CD4-positive, alpha-beta T cell treated with Interleukin-2 at 100 ng/mL for 4 hours (primary cell): Measurements from ENCODE around the gene MAPK10.
"Not testable (repeated sequence)": the region's sequence is repeated elsewhere in the genome, so short reads cannot be mapped to it uniquely, and the experiment has no call there.

ENCODE experiments used
- DNase-seq: peaks from one replicate; pipeline ENCODE4 v3.0.0-alpha.2; 2020; ENCODE audit warnings: low spot score

The MAPK10 gene

GRCh38 chr4:86033171-86033570 is 326.7 kb downstream of the MAPK10 start:
- DNase-seq: no peak

GRCh38 chr4:86032476-86033022 is 327.3 kb downstream of the MAPK10 start:
- no peak for DNase-seq

DNA sequence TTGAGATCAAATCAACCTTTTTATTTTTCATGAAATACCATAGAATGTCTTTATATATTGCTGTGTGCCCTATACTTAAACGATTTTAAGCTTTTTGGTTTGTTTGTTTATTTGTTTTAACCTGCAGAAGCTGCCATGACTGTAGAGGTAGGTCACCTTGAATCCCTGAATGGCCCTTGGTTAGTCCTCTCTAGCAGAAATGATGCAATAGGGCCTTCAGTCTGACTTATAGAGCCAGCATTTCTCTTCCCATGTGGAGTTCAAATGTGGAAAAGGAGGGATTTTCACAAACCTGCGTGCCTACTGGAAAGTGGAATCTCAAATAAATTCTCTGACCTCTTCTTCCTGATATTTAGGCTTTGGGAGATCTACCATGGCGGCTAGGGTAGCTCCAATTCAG is 327.9 kb downstream of the MAPK10 start:
- DNase-seq: no peak

- no peak for DNase-seq
Observed at GRCh38 chr4:86026720-86027119, 333.1 kb downstream of the MAPK10 start.

GRCh38 chr4:86021671-86022070 is 338.2 kb downstream of the MAPK10 start:
- not testable (repeated sequence) for DNase-seq

- DNase-seq: no peak
Observed at GRCh38 chr4:86019906-86020305, 339.9 kb downstream of the MAPK10 start.

DNA sequence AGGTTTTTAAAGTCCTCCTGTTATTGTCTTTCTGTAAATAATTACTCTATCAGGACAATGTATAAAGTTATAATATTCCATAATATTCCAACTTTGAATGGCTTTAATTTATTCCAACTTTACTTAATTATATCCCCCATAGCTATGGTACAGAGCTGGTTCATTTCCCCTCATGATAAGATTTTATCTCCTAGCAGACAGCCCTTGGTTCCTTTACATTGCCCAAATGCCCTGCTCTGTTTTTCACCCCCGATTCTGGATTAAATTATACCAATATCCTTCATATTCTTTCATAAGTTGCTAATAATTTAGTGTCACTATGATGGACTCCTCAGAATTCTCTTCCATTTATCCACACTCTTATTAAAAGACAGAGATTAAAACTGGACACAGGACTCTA is 340.5 kb downstream of the MAPK10 start:
- no peak for DNase-seq

DNA sequence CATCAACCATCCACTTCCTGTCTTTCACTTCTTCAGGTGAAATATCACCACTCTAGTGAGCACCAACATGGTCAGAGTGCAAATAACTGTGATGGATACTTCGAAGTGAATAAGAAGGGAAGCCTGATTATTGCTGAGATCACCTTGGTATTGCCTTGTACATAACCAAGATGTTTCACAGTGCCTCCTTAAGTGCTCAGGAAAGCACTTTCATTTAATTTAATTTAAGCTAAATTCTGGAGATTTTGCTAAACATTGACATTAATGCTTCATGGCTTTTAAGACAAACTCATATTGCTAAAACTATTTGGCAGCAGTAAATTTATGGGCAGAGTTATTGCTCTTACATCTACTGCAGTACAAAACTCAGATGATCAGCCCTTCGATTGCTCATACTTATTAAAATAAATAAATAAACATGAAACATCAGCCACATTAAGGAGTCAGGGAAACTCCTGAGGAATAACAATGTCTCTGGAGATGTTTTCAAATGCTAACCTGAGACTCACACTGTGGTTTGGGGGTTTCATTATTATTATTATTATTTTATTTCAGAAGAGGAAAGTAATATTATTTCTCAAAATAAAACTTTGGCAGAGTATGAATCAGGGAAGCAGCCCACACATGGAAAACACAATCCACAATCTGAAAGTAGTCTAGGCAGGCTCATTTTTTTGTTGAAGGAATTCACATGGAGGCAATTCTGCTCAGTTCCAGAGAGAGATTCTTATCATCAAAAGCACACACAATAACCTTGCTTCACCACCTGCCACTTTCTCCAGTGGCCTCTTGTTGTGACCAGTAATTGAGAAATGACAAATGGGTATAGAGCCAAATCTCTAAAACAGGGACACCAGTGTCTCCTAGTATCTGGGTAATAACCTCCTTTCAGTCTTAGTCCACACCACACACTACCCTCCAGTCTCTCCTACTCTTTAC is 344.2 kb downstream of the MAPK10 start:
- DNase-seq: no peak

- no peak for DNase-seq
Observed at GRCh38 chr4:86014599-86014998, 345.3 kb downstream of the MAPK10 start.

- no peak for DNase-seq
Observed at GRCh38 chr4:86013621-86014020, 346.2 kb downstream of the MAPK10 start.

- no peak for DNase-seq
Observed at GRCh38 chr4:86011117-86011516, 348.7 kb downstream of the MAPK10 start.

DNA sequence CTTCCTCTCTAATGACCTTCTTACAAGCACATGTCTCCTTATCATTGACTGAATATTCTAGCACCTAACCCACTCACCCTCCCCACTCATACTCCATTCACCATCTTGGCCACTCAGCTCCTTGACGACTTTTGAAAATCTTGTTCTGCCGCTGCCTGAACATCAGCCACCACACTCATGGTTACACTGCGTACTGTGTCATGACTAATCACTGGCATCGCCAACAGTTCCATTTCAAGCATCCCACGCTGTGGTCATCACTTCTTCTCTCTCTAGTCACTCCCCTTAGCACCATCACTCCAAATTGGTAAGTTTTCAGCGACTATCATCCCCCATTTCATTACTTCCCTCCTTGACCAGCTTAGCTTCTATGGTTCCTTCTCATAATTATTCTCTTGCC is 352.8 kb downstream of the MAPK10 start:
- DNase-seq: no peak

- DNase-seq: no peak
Observed at GRCh38 chr4:86006057-86006456, 353.8 kb downstream of the MAPK10 start.

DNA sequence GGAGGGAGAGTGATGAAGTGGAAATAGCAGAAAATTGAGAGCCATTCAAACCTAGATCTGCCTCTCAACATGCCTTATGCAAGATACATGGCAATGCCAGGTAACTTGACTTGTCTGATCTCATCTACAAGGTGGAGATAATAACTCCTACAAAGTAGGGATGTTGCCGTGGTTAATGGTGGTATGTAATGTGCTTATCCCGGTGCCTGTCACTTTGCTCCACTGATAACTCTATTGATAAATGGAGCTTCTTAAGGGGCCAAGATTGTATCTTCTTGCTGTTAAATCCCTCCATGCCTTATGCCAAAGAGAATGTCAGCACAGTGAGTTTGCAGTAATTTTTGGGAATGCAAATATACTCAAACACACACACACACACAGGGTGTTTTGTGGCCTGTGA is 355.8 kb downstream of the MAPK10 start:
- no peak for DNase-seq

- DNase-seq: no peak
Observed at GRCh38 chr4:86001591-86001990, 358.3 kb downstream of the MAPK10 start.

GRCh38 chr4:85995361-85995760 is 364.5 kb downstream of the MAPK10 start:
- DNase-seq: no peak

DNA sequence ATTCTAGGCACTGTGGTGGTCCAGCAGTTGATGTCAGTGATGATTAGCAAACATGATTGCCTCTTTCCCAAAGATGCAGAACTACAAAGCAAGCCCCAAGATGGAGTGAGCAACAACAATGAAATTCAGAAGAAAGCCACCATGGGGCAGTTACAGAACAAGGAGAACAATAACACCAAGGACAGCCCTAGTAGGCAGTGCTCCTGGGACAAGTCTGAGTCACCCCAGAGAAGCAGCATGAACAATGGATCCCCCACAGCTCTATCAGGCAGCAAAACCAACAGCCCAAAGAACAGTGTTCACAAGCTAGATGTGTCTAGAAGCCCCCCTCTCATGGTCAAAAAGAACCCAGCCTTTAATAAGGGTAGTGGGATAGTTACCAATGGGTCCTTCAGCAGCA is 365.3 kb downstream of the MAPK10 start:
- DNase-seq: no peak

DNA sequence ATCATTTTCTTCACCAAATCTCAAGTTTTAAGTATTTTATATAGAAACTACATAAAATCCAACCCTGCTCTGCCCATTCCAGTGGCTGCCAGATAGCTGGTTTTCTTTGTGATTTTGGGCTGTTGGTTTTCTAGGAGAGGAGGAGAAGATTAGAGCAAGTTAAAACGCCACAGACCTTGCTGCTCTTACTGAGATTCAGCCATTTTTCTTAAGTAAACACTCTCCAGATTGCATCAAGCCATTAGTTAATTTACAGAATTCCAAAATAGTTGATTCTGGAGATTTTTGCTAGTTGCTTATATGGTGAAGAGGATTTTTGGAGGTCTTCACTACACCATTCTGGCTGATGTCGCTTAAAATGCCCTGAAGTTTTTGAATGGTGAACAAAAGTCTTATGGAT is 366.2 kb downstream of the MAPK10 start:
- DNase-seq: no peak

DNA sequence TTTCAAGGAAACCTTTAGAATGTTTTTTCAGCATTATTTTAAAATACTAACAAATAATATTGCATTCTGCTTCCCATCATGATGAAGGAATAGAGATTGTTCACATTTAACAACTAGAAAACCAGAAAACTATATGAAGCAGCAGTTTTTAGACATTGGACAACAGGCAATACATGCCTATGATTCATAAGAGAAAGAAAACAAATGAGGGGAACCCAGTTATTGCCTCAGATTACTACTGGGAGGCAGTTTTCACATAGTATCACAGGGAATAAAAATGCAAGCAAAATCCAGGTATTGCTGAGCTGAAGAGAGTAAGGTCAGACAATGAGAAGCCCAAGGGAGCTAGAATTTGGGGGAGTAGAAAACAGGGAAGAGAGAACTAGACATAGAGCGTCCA is 373.6 kb downstream of the MAPK10 start:
- DNase-seq: no peak

GRCh38 chr4:85979276-85979675 is 380.6 kb downstream of the MAPK10 start:
- DNase-seq: no peak

GRCh38 chr4:85970535-85970934 is 389.3 kb downstream of the MAPK10 start:
- DNase-seq: no peak

GRCh38 chr4:85968945-85969819 is 390.7 kb downstream of the MAPK10 start:
- no peak for DNase-seq

GRCh38 chr4:85967872-85968271 is 392.0 kb downstream of the MAPK10 start:
- DNase-seq: no peak
